Spleen (tissue), 11 donors: ENCODE results near the gene GRID2IP. TPM values are rescaled to one million over a fixed set of nuclear protein-coding genes. Genes with fewer than 3 reads are reported as not detected.
A peak's percentile ranks its signal among the peaks of the same experiment; 100 is the strongest.
"Not testable (repeated sequence)": the region's sequence is repeated elsewhere in the genome, so short reads cannot be mapped to it uniquely, and the experiment has no call there.

Experiments
- DNase-seq: peaks from one replicate; pipeline ENCODE4 v3.0.0-alpha.2; 2020
- H3K27ac ChIP-seq, 8 donors: fragments of 200-600 bp; sonication (generic) in 7 of 8; 1 replicate in 4 of 8; 2 replicates in 4 of 8; pipeline versions ENCODE4 v1.5.0 to v1.8.0; 2016 to 2021; ENCODE audit warnings: inconsistent platforms in 4 of 8, mild to moderate bottlenecking in 4 of 8, moderate library complexity in 1 of 8
- H3K27me3 ChIP-seq, 7 donors: fragments of 200-600 bp; sonication (generic) in 6 of 7; replicated peaks in 1 of 7; 1 replicate in 4 of 7; 2 replicates in 3 of 7; pipeline versions ENCODE4 v1.5.0 to v1.8.0; 2016 to 2021; ENCODE audit warnings: inconsistent platforms in 3 of 7, mild to moderate bottlenecking in 1 of 7
- H3K36me3 ChIP-seq, 6 donors: fragments of 200-600 bp; sonication (generic) in 5 of 6; 1 replicate in 4 of 6; 2 replicates in 2 of 6; pipeline versions ENCODE4 v1.5.0 to v1.8.0; 2016 to 2021; ENCODE audit warnings: inconsistent platforms in 2 of 6
- H3K4me1 ChIP-seq, 6 donors: fragments of 200-600 bp; sonication (generic) in 5 of 6; 1 replicate in 3 of 6; 2 replicates in 3 of 6; pipeline versions ENCODE4 v1.5.0 to v1.8.0; 2016 to 2021; ENCODE audit warnings: inconsistent platforms in 3 of 6
- H3K4me3 ChIP-seq, 8 donors: fragments of 200-600 bp; sonication (generic) in 7 of 8; 1 replicate in 4 of 8; 2 replicates in 4 of 8; pipeline versions ENCODE4 v1.5.0 to v1.8.0; 2016 to 2021; ENCODE audit warnings: inconsistent platforms in 4 of 8, mild to moderate bottlenecking in 4 of 8, moderate library complexity in 2 of 8
- H3K9me3 ChIP-seq, 8 donors: fragments of 200-600 bp; sonication (generic) in 7 of 8; 1 replicate in 4 of 8; 2 replicates in 4 of 8; pipeline versions ENCODE4 v1.5.0 to v1.8.0; 2016 to 2021; ENCODE audit warnings: inconsistent platforms in 4 of 8
- CTCF ChIP-seq, 11 experiments: fragments of 200-600 bp in 7 of 11; fragments of 450-650 bp in 4 of 11; sonication (generic) in 4 of 11; IDR thresholded peaks in 8 of 11; conservative IDR thresholded peaks in 3 of 11; 1 replicate in 7 of 11; 2 replicates in 4 of 11; pipeline versions ENCODE4 v1.4.0 to v1.8.0; 2016 to 2021; ENCODE audit warnings: antibody characterized with exemption in 11 of 11, inconsistent platforms in 4 of 11, mild to moderate bottlenecking in 1 of 11
- POLR2A ChIP-seq, 3 donors: fragments of 450-650 bp; IDR thresholded peaks; one replicate each; pipeline ENCODE4 v1.5.1; 2017; ENCODE audit warnings: antibody characterized with exemption in 3 of 3, mild to moderate bottlenecking in 1 of 3
- POLR2AphosphoS5 ChIP-seq, 3 donors: sonication (generic); formaldehyde crosslinking; IDR thresholded peaks; one replicate each; pipeline ENCODE4 v1.5.1; 2017; ENCODE audit warnings: antibody characterized with exemption in 3 of 3
- WGBS, 5 donors: extraction: QIAGEN DNeasy Blood & Tissue Kit in 3 of 5; methylation state at CpG; one replicate each; pipeline versions ENCODE4 v1.1.5 to v1.1.7; 2013 to 2018; 5-methylcytosine and 5-hydroxymethylcytosine counted together
- intact Hi-C: fragments of 100-400 bp; cut with DNase I; formaldehyde crosslinking; loops from one replicate; pipeline ENCODE4 v1.15.0; 2023; ENCODE audit warnings: low total_unique reads
- polyA plus RNA-seq, 3 donors: library from polyadenylated mRNA; stranded (reverse); fragments of 200-250 nt; gene quantifications; one replicate each; pipeline ENCODE4 v1.2.1, GENCODE V29; 2013
- total RNA-seq, 7 donors: library from RNA; depleted of rRNA in 3 of 7; stranded (reverse); fragments of >200 nt in 3 of 7; fragmentation: NEBNext Ultra II Directional in 4 of 7; extraction: Animal tissue kit (Norgen Biotek cat#: 25700) in 4 of 7; gene quantifications; one replicate each; pipeline versions ENCODE4 v1.1.0 to v1.2.1, GENCODE V29; 2016 to 2021
- donor health status: healthy with polysubstance abuse.
- donor health status: DM: no; HTN: no; CAD: no; lungs with moderate emphysema.
- donor health status: DM: no; HTN: no; CAD: no.
- donor health status: Bipolar disorder and iron deficiency.
- donor health status: healthy.
- donor health status: DM: no; HTN: no; CAD: no.
- donor health status: DM: yes; HTN: yes; CAD: no.

Gene GRID2IP
- total and polyA plus RNA-seq, 10 donors: 0.08 to 1.0 (median 0.31) TPM; not detected in 2

- WGBS, 5 donors: 0 to 1% (median 0%) methylated on average over 24 to 107 of the region's 107 CpGs
- H3K4me3 ChIP-seq: peak within 1 kb of the TSS; percentile 63 to 98 (median 87)
- intact Hi-C loops: loop anchor here (10.0 kb wide), 1 partner anchor 75 kb away; no protein-coding TSS in a partner anchor
- peak; percentile 77 to 85 (median 80) for TF ChIP-seq POLR2AphosphoS5 (IDR thresholded peaks at IDR 0.05)
- peak in 2 of 3 donors; percentile 30 to 72 for TF ChIP-seq POLR2A (IDR thresholded peaks at IDR 0.05)
- peak; percentile 5 to 97 (median 89) for TF ChIP-seq CTCF (IDR thresholded peaks at IDR 0.05 in 8 of 11, conservative IDR thresholded peaks at IDR 0.05 in 3 of 11)
- peaks cover 7 to 38% (median 25%) of the 10 kb centered on the region in 6 donors for H3K4me1 ChIP-seq
- H3K36me3 ChIP-seq: peaks cover 0 to 79% (median 54%) of the 10 kb centered on the region in 6 donors
- no peaks in the 10 kb centered on the region for H3K27me3 ChIP-seq
- H3K9me3 ChIP-seq: no peaks in the 10 kb centered on the region
- peak within 1 kb of the TSS; percentile 81 to 97 (median 92) for H3K27ac ChIP-seq
- DNase-seq: peak; percentile 96
These were observed 38.8 kb upstream of the GRID2IP start, which contains the start of gene INTS15 for GRCh38 chr7:6589829-6590644. Gene INTS15, plus strand, starts transcription at chr7:6590021. Its CDS starts 263 bp downstream, at chr7:6590284.

DNA sequence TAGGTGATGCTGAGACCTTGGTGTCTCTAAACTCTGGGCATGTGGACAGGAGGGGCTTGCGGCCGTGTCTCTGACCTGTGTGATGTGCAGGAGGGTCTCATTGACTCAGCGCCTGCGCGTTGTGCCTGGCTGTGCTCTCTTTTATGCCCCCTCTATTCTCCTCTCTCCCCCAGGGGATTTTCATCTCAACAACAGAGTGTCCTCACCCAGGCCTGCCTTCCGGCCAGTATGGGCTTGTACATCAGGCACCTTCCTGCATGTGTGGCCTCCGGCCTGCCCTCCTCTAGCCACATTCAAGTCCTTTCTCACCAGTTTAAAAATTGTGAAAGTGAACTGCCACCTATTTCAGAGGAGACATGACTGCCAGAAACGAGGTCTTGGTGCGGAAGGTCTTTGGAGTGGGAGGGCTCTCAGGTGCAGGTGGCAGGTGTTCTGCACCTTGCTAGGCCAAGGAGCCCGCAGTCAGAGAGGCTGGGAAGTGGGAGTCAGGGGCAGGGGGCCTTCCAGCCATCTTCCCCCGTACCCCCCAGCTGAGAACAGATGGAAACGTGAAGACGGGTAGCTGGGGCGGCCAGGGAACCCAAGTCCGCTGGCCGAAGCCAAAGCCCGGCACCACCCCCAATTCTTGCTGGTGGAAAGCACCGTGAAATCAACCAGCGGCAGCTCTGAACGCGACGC, 38.0 kb upstream of the GRID2IP start:
- H3K27ac ChIP-seq: peak overlapping the region; percentile 81 to 97 (median 92)
- no peaks in the 10 kb centered on the region for H3K27me3 ChIP-seq
- no peak for DNase-seq
- peaks cover 7 to 38% (median 25%) of the 10 kb centered on the region in 6 donors for H3K4me1 ChIP-seq
- peak in 1 of 11 experiments; percentile 16 for TF ChIP-seq CTCF (IDR thresholded peaks at IDR 0.05 in 8 of 11, conservative IDR thresholded peaks at IDR 0.05 in 3 of 11)
- TF ChIP-seq POLR2AphosphoS5 (IDR thresholded peaks at IDR 0.05): no peak
- intact Hi-C loops: loop anchor here (10.0 kb wide), 1 partner anchor 74 kb away; no protein-coding TSS in a partner anchor
- no peaks in the 10 kb centered on the region for H3K9me3 ChIP-seq
- peak overlapping the region in 6 of 8 donors; percentile 14 to 98 (median 80) for H3K4me3 ChIP-seq
- 49 to 91% (median 51%) methylated on average over 10 to 22 of the region's 22 CpGs for WGBS, 5 donors
- peaks cover 0 to 79% (median 54%) of the 10 kb centered on the region in 6 donors for H3K36me3 ChIP-seq

DNA sequence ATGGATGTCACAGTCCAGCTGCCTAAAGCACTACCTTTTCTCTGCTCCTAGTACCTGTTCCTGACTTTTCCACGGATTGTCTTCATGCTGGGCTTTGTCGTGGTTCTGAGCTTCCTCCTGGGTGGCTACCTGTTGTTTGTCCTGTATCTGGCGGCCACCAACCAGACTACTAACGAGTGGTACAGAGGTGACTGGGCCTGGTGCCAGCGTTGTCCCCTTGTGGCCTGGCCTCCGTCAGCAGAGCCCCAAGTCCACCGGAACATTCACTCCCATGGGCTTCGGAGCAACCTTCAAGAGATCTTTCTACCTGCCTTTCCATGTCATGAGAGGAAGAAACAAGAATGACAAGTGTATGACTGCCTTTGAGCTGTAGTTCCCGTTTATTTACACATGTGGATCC, 37.3 kb upstream of the GRID2IP start:
- WGBS, 5 donors: 86 to 97% (median 89%) methylated on average over 9 of the region's 9 CpGs
- no peak overlapping the region for H3K27ac ChIP-seq
- H3K4me3 ChIP-seq: no peak overlapping the region
- no peaks in the 10 kb centered on the region for H3K9me3 ChIP-seq
- TF ChIP-seq CTCF (IDR thresholded peaks at IDR 0.05 in 8 of 11, conservative IDR thresholded peaks at IDR 0.05 in 3 of 11): no peak
- TF ChIP-seq POLR2AphosphoS5 (IDR thresholded peaks at IDR 0.05): no peak
- no peak for TF ChIP-seq POLR2A (IDR thresholded peaks at IDR 0.05)
- peaks cover 0 to 79% (median 51%) of the 10 kb centered on the region in 6 donors for H3K36me3 ChIP-seq
- intact Hi-C loops: loop anchor here (10.0 kb wide), 1 partner anchor 74 kb away; no protein-coding TSS in a partner anchor
- peaks cover 7 to 38% (median 25%) of the 10 kb centered on the region in 6 donors for H3K4me1 ChIP-seq
- no peaks in the 10 kb centered on the region for H3K27me3 ChIP-seq
- no peak for DNase-seq

DNA sequence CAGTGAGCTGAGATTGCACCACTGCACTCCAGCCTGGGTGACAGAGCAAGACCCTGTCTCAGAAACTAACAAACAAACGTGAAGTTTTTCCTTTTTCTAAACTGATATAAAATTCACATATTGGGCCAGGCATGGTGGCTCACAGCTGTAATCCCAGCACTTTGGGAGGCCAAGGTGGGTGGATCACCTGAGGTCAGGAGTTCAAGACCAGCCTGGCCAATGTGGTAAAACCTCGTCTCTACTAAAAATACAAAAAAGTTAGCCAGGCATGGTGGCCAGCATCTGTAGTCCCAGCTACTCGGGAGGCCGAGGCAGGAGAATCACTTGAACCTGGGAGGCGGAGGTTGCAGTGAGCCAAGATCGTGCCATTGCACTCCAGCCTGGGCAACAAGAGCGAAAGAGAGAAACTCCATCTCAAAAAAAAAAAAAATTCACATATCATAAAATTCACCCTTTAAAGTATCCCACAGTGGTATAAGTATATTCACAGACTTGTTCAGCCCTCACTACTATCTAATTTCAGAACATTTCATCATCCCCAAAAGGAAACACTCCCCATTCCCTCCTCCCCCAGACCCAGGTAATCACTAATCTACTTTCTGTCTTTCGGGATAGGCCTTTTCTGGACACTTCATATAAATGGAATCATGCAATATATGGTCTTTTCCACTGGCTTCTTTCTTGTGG, 34.6 kb upstream of the GRID2IP start:
- Histone ChIP-seq H3K36me3 (peaks cover 0 to 84% (median 54%) of the 10 kb centered on the region in 6 donors), H3K4me1 (peaks cover 1 to 22% (median 13%) of the 10 kb centered on the region in 6 donors)
- H3K4me3 ChIP-seq, H3K9me3 ChIP-seq, H3K27me3 ChIP-seq, DNase-seq, H3K27ac ChIP-seq: not testable (repeated sequence)
- intact Hi-C loops: loop anchor here (10.0 kb wide), 1 partner anchor 71 kb away; no protein-coding TSS in a partner anchor
- WGBS, 5 donors: 89 to 95% (median 91%) methylated on average over 8 of the region's 8 CpGs
